Right lobe of liver (tissue), 6 donors: ENCODE data around the gene ATOH8. TPM values are rescaled to one million over a fixed set of nuclear protein-coding genes. Genes with fewer than 3 reads are reported as not detected.

Experiments used
- ATAC-seq, 4 donors: fragments of 200-7000 bp; cut with Tn5 transposase; one replicate each; pipeline ENCODE4 v1.9.1; 2020; ENCODE audit warnings: mild to moderate bottlenecking in 4 of 4, moderate library complexity in 4 of 4
- DNase-seq, 3 donors: peaks; one replicate each; pipeline ENCODE4 v3.0.0-alpha.2; 2020
- H3K27ac ChIP-seq, 3 donors: fragments of 200-600 bp; one replicate each; pipeline ENCODE4 v1.8.0; 2022
- H3K27me3 ChIP-seq, 2 donors: fragments of 200-600 bp; one replicate each; pipeline ENCODE4 v1.8.0; 2022
- H3K36me3 ChIP-seq, 4 donors: fragments of 200-600 bp; sonication (generic) in 1 of 4; one replicate each; pipeline versions ENCODE4 v1.5.1 to v1.8.0; 2017 to 2022; ENCODE audit warnings: control low read depth in 1 of 4
- H3K4me1 ChIP-seq, 4 donors: fragments of 200-600 bp; sonication (generic) in 1 of 4; one replicate each; pipeline versions ENCODE4 v1.5.1 to v1.8.0; 2017 to 2022; ENCODE audit warnings: control low read depth in 1 of 4
- H3K4me3 ChIP-seq, 3 donors: fragments of 200-600 bp; one replicate each; pipeline ENCODE4 v1.8.0; 2022
- H3K9me3 ChIP-seq, 4 donors: fragments of 200-600 bp; sonication (generic) in 1 of 4; one replicate each; pipeline versions ENCODE4 v1.5.1 to v1.8.0; 2017 to 2022; ENCODE audit warnings: control low read depth in 1 of 4
- POLR2A ChIP-seq: fragments of 450-650 bp; IDR thresholded peaks from one replicate; pipeline ENCODE4 v1.6.1; 2017; ENCODE audit warnings: antibody characterized with exemption, mild to moderate bottlenecking
- WGBS: methylation state at CpG from one replicate; pipeline ENCODE4 v1.1.6; 2018; ENCODE audit warnings: low coverage, low lambda C conversion rate; ENCODE audit not compliant: insufficient coverage; ENCODE audit errors: missing lambda C conversion rate; 5-methylcytosine and 5-hydroxymethylcytosine counted together
- intact Hi-C, 2 donors: fragments of 100-400 bp; cut with DNase I; formaldehyde crosslinking; loops; one replicate each; pipeline versions ENCODE4 v1.11.2 to v1.14.1; 2022
- total RNA-seq, 6 experiments: library from RNA; depleted of rRNA in 2 of 6; stranded (reverse); fragments of >200 nt in 2 of 6; fragmentation: NEBNext Ultra II Directional in 3 of 6; extraction: Animal tissue kit (Norgen Biotek cat#: 25700) in 3 of 6; gene quantifications; one replicate each; pipeline versions ENCODE4 v1.1.0 to v1.2.4, GENCODE V29; 2016 to 2023
- TF ChIP-seq, protein P1 (sequence below), 4 donors: fragments of 200-600 bp in 3 of 4; fragments of 450-650 bp in 1 of 4; IDR thresholded peaks; one replicate each; pipeline versions ENCODE4 v1.5.1 to v1.8.0; 2016 to 2022; ENCODE audit warnings: antibody characterized with exemption in 4 of 4, mild to moderate bottlenecking in 2 of 4
- donor health status: DM: no; HTN: yes; CAD: no.
- donor health status: DM: no; HTN: no; CAD: no.
- donor health status: DM: no; HTN: no; CAD: no.
- donor health status: DM: no; HTN: yes; CAD: no.
- donor health status: DM: no; HTN: yes; CAD: no.

Gene ATOH8
- total RNA-seq, 6 experiments from 2014 or later, result 5.3 to 78.0 (median 46.2) TPM

DNA sequence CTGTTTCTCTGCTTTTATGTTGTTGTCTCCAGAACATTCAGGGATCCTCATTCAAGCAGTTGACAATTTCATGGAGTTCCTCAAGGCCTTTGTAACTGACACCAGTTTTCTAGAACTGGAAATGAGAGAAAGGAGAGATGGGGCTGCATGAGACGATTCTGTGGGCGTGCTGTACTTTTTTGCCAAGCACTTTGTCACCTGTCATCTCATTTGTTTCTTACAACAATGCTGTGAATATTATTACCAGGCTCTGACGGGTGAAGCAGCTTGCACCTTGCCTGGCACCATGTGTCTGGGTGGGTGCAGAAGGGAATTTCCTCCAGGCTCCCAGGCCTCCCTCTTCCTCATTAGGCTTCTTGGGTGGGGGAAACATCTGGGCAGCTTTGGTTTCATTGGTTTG is 22.2 kb upstream of the ATOH8 start:
- Histone ChIP-seq H3K9me3 (no peaks in the 10 kb centered on the region), H3K4me1 (peaks cover 0 to 12% (median 5%) of the 10 kb centered on the region in 4 donors), H3K4me3 (no peak overlapping the region), H3K27ac (no peak overlapping the region), H3K27me3 (no peaks in the 10 kb centered on the region), H3K36me3 (no peaks in the 10 kb centered on the region)
- no peak for ATAC-seq
- TF ChIP-seq, protein P1, sequence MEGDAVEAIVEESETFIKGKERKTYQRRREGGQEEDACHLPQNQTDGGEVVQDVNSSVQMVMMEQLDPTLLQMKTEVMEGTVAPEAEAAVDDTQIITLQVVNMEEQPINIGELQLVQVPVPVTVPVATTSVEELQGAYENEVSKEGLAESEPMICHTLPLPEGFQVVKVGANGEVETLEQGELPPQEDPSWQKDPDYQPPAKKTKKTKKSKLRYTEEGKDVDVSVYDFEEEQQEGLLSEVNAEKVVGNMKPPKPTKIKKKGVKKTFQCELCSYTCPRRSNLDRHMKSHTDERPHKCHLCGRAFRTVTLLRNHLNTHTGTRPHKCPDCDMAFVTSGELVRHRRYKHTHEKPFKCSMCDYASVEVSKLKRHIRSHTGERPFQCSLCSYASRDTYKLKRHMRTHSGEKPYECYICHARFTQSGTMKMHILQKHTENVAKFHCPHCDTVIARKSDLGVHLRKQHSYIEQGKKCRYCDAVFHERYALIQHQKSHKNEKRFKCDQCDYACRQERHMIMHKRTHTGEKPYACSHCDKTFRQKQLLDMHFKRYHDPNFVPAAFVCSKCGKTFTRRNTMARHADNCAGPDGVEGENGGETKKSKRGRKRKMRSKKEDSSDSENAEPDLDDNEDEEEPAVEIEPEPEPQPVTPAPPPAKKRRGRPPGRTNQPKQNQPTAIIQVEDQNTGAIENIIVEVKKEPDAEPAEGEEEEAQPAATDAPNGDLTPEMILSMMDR (IDR thresholded peaks at IDR 0.05), result no peak
- no peak for TF ChIP-seq POLR2A
- WGBS, result 92% methylated on average over 2 of the region's 3 CpGs
- intact Hi-C loops, result loop anchor here in 1 of 2 donors (5.0 kb wide), 1 partner anchor 81 kb away; no protein-coding TSS in a partner anchor
- DNase-seq, result no peak

DNA sequence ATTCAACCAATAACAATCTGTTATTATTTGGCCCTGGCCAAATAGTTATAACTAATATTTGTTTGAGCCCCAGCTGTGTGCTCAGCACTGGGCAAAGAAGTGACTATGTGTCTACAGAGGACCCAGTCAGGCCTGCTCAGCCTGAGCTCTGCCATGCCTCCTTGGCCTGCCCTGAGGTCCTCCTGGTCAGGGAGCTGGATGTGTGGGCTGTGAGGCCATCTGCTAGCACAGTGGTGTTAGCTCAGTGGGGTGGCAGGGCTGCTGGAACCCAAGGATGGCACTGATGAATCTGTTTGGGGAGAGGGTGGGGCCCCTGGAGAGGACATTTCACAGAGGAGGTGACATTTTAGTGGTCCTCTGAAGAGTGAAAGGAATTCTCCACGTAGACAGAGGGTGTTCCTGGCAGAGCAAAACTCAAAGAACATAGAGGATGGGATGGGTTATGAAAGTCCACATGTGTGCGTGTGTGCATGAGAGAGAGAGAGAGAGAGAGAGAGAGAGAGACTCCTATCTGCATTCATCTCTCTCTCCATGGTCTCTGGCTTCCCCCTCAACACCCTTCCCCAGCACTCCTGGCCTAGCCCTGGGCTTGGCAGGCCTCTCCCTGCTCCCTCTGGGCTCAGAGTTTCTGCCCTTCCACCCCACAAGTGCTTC is 21.2 kb upstream of the ATOH8 start:
- ATAC-seq (no peak), DNase-seq (no peak)
- Histone ChIP-seq H3K4me1 (peaks cover 0 to 17% (median 7%) of the 10 kb centered on the region in 4 donors), H3K36me3 (no peaks in the 10 kb centered on the region), H3K4me3 (no peak overlapping the region), H3K9me3 (no peaks in the 10 kb centered on the region), H3K27me3 (no peaks in the 10 kb centered on the region), H3K27ac (no peak overlapping the region)
- TF ChIP-seq, protein P1 (IDR thresholded peaks at IDR 0.05), result no peak
- TF ChIP-seq POLR2A, result no peak
- 67% methylated on average over 2 of the region's 2 CpGs for WGBS
- intact Hi-C loops, result loop anchor here in 1 of 2 donors (5.0 kb wide), 1 partner anchor 80 kb away; no protein-coding TSS in a partner anchor

DNA sequence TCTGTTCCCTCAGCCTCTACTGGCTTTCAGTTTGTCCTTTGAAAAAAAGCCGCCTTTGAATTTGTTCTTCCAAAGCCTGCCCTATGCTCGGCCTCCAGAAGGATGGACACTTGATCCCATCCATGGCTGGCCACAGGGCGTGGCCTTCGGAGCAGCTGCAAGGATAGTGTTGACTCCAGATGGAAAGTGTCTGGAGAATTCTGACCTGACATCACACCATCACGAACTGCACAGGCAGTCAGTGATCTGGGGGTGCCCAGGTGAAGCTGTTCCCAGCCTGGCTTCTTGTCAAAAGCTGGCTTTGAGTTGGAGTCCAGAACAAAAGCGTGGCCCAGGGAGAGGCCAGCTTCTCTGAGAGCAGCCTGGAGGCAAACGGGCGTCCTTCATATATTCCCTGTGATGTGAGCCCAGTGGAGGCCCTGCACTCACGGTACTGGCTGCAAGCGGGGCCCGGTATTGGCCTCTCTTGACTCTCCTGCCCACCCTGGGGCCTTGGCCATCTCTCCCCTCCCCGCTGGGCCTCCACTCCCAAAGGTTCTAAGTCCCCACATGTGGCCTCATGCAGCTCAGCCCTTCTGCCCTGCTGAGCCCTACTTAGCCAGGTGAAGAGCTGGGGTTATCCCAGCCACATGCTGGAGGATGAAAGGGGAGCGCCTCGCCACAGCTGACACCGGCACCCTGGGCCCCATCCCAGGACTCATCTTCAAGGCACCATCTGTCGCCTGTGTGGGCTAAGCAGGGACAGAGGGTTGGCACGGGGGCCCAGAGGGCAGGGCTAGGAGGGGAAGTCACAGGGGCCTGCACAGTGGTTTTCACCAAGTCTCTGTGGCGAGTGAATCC is 20.4 kb upstream of the ATOH8 start:
- TF ChIP-seq, protein P1 (IDR thresholded peaks at IDR 0.05), result no peak
- no peaks in the 10 kb centered on the region for H3K36me3 ChIP-seq
- H3K9me3 ChIP-seq, result no peaks in the 10 kb centered on the region
- no peak overlapping the region for H3K4me3 ChIP-seq
- H3K27me3 ChIP-seq, result no peaks in the 10 kb centered on the region
- ATAC-seq (no peak), DNase-seq (no peak)
- H3K27ac ChIP-seq, result no peak overlapping the region
- H3K4me1 ChIP-seq, result peaks cover 0 to 16% (median 7%) of the 10 kb centered on the region in 4 donors
- intact Hi-C loops, result loop anchor here in 1 of 2 donors (5.0 kb wide), 1 partner anchor 79 kb away; no protein-coding TSS in a partner anchor
- WGBS, result 94% methylated on average over 9 of the region's 18 CpGs

DNA sequence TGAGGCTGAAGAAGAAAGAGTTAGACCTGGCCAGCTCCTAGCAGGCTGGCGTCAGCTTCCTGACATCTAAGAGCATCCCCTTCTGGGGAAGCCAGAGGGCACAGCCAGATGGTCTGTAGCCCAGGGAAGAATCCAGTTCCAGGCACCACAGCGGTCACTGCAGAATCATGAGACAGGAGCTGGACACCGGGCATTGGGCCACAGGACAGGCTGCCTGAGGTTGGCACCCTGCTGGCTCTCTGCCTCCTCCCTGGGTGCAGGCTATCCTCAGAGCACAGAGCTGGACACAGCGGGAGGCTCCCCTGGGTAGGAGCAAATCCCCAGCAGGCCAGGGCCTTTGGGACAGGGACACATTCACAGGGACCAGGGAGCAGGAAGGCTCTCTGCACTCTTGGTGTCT is 19.8 kb upstream of the ATOH8 start:
- WGBS, result no CpG with 5 or more reads among the region's 4 CpGs
- H3K36me3 ChIP-seq, result no peaks in the 10 kb centered on the region
- no peaks in the 10 kb centered on the region for H3K27me3 ChIP-seq
- no peak overlapping the region for H3K27ac ChIP-seq
- peak in 1 of 3 donors; percentile 73 for DNase-seq
- intact Hi-C loops, result loop anchor here in 1 of 2 donors (5.0 kb wide), 1 partner anchor 78 kb away; no protein-coding TSS in a partner anchor
- H3K4me3 ChIP-seq, result no peak overlapping the region
- no peaks in the 10 kb centered on the region for H3K9me3 ChIP-seq
- peaks cover 0 to 9% (median 2%) of the 10 kb centered on the region in 4 donors for H3K4me1 ChIP-seq
- no peak for ATAC-seq
- TF ChIP-seq POLR2A, result no peak
- TF ChIP-seq, protein P1 (IDR thresholded peaks at IDR 0.05), result no peak
